Natural killer cell treated with Interleukin-12 subunit alpha and Interleukin-12 subunit beta and Interleukin-15 and Interleukin-18, amount 100 ng/mL, for 72 hours (primary cell): ENCODE measurements around the gene TNS4. TPM values are rescaled to one million over a fixed set of nuclear protein-coding genes. Genes with fewer than 3 reads are reported as not detected.

Experiments used
- ATAC-seq, 2 donors: fragments of 150-1000 bp; cut with Tn5 transposase in 1 of 2; sonication (Bioruptor Pico), chemical (Tn5 transposase) in 1 of 2; 2 replicates each; pipeline ENCODE4 v1.10.0; 2021
- DNase-seq: peaks from one replicate; pipeline ENCODE4 v3.0.0; 2022; ENCODE audit warnings: low spot score
- H3K27ac Mint-ChIP-seq, 2 donors: 1 replicate in 1 of 2; 2 replicates in 1 of 2; pipeline ENCODE4 v1.8.0; 2022; ENCODE audit warnings: mixed read lengths in 2 of 2, mild to moderate bottlenecking in 1 of 2, moderate library complexity in 1 of 2
- H3K27me3 Mint-ChIP-seq, 2 donors: 1 replicate in 1 of 2; 2 replicates in 1 of 2; pipeline ENCODE4 v1.8.0; 2022; ENCODE audit warnings: mixed read lengths in 2 of 2
- H3K36me3 Mint-ChIP-seq: one replicate; pipeline ENCODE4 v1.8.0; 2022; ENCODE audit warnings: mixed read lengths
- H3K4me1 Mint-ChIP-seq, 2 donors: 1 replicate in 1 of 2; 2 replicates in 1 of 2; pipeline ENCODE4 v1.8.0; 2022; ENCODE audit warnings: low read depth in 2 of 2, mixed read lengths in 2 of 2, mild to moderate bottlenecking in 1 of 2
- H3K4me3 Mint-ChIP-seq: one replicate; pipeline ENCODE4 v1.8.0; 2022; ENCODE audit warnings: mixed read lengths
- H3K9me3 Mint-ChIP-seq: 2 replicates; pipeline ENCODE4 v1.8.0; 2022; ENCODE audit warnings: mixed read lengths
- total RNA-seq, 2 donors: library from RNA; stranded (reverse); gene quantifications; one replicate each; pipeline ENCODE4 v1.2.3, GENCODE V29; 2022

Gene TNS4
- total RNA-seq, 2 donors from 2014 or later = 0.76 to 2.9 TPM

DNA sequence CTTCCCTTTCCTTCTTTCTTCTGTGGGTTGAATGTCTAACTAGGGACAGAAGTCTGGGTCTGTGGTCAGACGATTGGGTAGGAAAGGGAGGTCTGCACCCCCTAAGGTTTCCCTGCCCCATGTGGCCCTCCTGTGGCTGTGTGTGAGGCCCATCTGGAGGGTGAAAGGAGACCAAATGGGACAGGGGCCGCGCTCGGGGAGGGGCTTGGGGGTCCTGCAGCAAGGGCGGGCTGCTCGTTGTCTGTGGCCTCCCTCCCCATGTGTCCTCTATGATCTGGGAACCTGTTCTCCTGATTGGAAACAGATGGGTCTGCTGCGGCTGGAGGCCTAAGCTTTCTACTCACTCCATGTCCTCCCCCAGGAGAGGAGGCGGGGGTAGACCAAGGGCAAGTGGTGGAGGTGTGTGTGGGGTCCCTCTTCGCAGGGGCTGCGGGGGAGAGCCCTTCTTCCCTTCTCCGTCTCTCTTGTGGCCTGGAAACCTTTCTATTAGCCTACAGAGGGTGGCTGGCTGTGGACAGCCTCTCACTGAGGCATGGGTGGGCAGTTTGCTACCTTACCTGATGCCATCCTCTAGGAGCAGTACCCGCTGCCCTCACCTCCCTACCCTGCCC is 39.6 kb downstream of the TNS4 start:
- DNase-seq (no peak), ATAC-seq (no peak)
- Mint-ChIP-seq H3K27ac (no peak overlapping the region), H3K36me3 (no peaks in the 10 kb centered on the region), H3K9me3 (no peaks in the 10 kb centered on the region), H3K4me1 (no peaks in the 10 kb centered on the region), H3K27me3 (peaks cover 0 to 1% of the 10 kb centered on the region in 2 donors), H3K4me3 (no peak overlapping the region)

- H3K36me3 Mint-ChIP-seq = no peaks in the 10 kb centered on the region
- ATAC-seq (no peak), DNase-seq (no peak)
- no peak overlapping the region for H3K4me3 Mint-ChIP-seq
- H3K27me3 Mint-ChIP-seq = no peaks in the 10 kb centered on the region
- H3K4me1 Mint-ChIP-seq = no peaks in the 10 kb centered on the region
- no peak overlapping the region for H3K27ac Mint-ChIP-seq
- no peaks in the 10 kb centered on the region for H3K9me3 Mint-ChIP-seq
These were observed 40.3 kb downstream of the TNS4 start for GRCh38 chr17:40460968-40461731.

DNA sequence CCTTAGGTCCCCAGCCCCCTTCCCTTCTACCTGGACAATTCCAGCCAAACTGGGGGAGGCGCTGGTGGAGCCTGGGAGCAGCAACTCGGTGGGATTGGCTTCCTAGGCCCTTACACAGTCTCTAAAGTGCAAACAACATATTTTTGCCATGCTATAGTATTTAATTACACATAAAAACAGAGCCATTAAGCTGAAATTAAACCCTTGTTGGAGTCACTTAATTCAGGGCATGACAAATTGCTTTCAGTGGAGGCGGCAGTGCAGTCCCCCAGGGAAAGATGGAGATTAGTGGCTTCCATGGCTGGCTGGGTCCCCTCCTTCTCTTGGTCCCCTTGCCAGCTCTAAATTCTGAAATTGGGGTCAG is 40.8 kb downstream of the TNS4 start:
- no peak overlapping the region for H3K27ac Mint-ChIP-seq
- ATAC-seq = no peak
- H3K27me3 Mint-ChIP-seq = no peaks in the 10 kb centered on the region

DNA sequence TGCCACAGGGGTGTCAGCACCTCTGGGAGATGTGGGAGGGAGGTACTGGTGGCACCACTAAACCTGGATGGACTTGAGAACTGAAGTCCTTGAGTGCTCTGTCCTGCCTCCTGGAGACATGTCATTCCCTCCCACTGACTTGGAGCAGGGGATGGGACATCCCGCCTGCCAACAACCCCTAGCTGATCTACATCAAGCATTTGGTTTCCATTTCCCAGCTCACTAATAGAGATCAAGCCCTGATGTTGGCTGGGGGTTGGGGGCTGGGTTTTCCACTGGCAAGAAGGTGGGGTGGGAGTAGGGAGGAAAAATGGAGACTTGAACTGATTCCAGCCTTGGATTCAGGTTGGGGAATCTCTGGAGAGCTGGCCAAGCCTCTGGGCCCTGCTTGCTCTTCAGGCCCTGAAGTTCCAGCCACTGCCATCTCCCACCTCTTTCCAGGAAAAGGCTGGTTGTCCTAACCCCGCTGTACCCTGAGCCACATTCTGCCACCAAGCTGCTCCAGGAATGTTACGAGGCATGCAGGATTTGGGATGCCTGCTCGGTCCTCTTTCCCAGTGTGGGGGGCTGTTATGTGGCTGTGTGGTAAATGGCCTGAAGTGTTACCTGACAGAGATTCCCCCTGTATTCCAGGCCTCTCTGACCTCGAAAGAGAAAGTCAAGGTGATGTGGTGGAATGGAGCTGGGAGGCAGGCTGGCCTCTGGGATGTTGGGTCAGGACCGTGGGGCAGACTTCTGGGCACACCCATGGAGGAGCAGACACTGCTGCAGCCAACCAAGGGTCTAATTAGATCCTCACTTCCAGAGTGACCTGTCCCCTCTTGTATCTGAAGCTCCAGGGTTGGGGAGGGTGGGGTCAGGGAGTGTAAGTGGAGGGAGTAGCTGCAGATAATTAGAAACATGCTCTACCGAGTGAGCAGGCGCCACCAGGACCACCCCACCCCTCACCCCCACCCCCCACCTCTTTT is 41.5 kb downstream of the TNS4 start:
- no peaks in the 10 kb centered on the region for H3K9me3 Mint-ChIP-seq
- no peak overlapping the region for H3K4me3 Mint-ChIP-seq
- DNase-seq = no peak
- H3K36me3 Mint-ChIP-seq = no peaks in the 10 kb centered on the region
- no peak for ATAC-seq
- no peak overlapping the region for H3K27ac Mint-ChIP-seq
- H3K4me1 Mint-ChIP-seq = no peaks in the 10 kb centered on the region
- H3K27me3 Mint-ChIP-seq = no peaks in the 10 kb centered on the region

More for the DNA sequence above, 40.8 kb downstream of the TNS4 start:
- H3K36me3 Mint-ChIP-seq = no peaks in the 10 kb centered on the region
- no peak overlapping the region for H3K4me3 Mint-ChIP-seq
- no peak for DNase-seq
- H3K9me3 Mint-ChIP-seq = no peaks in the 10 kb centered on the region
- H3K4me1 Mint-ChIP-seq = no peaks in the 10 kb centered on the region

DNA sequence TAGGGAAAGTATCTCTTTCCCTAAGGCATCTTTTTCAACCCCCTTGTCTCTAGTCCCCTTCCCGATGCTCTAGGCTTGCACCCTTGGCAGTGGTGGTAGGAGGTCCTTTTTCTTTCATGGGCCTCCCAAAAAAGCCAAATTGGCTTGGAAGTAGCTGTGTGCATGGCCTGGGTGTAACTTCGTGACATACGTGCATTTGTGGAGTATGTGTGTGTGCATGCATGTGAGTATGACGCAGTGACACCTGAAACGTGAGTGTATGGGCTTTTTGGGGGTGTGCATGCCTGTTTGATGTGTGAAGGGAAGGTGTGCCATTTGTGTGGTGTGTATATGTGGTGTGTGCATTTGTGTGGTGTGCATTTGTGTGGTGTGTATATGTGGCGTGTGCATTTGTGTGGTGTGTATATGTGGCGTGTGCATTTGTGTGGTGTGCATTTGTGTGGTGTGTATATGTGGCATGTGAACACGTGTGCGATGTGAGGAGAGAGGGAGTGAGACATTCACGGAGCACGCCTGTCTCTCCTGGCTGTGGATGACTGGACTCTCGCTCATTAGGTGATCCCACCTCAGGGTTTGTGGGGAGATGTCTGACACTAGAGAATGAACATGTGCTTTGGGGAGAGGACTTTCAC is 42.5 kb downstream of the TNS4 start:
- Mint-ChIP-seq H3K9me3 (no peaks in the 10 kb centered on the region), H3K36me3 (no peaks in the 10 kb centered on the region), H3K4me3 (no peak overlapping the region), H3K27me3 (no peaks in the 10 kb centered on the region), H3K4me1 (no peaks in the 10 kb centered on the region), H3K27ac (no peak overlapping the region)
- ATAC-seq (no peak), DNase-seq (no peak)

DNA sequence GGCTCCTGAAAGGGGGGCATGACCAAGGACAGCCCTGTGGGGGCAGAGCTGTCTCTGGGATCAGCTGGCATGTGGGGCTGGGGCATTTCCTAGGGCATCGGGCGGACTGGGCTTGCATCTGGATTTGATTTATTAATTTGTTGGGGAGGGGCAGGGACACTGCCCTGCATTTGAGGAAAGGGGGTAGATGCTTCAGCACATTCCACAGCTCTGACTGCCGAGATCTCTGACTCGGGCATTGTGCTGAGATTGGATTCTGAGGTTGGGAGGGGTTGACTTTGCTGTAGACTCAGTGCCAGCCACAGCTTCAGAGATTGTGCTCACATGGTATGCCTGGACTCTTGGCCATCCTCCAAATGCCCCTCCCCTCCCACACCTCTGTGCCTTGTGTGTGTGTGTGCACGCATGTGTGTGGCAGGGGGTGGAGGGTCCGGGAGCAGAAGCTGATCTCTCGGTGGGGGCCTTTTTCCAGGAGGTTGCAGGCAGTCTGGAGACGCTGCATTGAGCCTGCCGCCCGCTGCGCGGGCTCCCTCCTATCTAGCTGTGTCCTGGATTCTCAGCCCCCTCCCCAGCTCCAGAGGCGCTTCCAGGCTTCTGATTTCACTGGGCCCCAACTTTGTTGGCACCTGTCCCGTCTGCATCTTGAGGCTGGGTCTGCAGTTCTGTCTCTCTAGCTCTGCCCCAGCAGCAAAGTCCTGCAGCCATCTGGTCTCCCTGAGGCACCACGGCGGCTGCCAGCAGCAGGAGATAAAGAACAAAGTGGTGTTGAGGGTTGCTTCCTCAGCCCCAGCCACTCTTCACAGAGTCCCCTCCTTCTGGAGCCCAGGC is 43.2 kb downstream of the TNS4 start:
- no peaks in the 10 kb centered on the region for H3K27me3 Mint-ChIP-seq
- H3K9me3 Mint-ChIP-seq = no peaks in the 10 kb centered on the region
- no peak for ATAC-seq
- H3K4me1 Mint-ChIP-seq = no peaks in the 10 kb centered on the region
- no peak overlapping the region for H3K4me3 Mint-ChIP-seq
- H3K36me3 Mint-ChIP-seq = no peaks in the 10 kb centered on the region
- no peak for DNase-seq
- H3K27ac Mint-ChIP-seq = no peak overlapping the region

DNA sequence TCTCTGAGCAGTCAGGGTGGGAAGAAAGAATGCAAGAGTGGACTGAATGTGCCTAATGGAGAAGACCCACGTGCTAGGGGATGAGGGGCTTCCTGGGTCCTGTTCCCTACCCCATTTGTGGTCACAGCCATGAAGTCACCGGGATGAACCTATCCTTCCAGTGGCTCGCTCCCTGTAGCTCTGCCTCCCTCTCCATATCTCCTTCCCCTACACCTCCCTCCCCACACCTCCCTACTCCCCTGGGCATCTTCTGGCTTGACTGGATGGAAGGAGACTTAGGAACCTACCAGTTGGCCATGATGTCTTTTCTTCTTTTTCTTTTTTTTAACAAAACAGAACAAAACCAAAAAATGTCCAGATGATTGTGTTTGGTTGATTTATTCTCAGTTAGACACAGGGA is 44.1 kb downstream of the TNS4 start:
- no peak for DNase-seq
- no peaks in the 10 kb centered on the region for H3K36me3 Mint-ChIP-seq
- no peaks in the 10 kb centered on the region for H3K4me1 Mint-ChIP-seq
- H3K4me3 Mint-ChIP-seq = no peak overlapping the region
- no peaks in the 10 kb centered on the region for H3K9me3 Mint-ChIP-seq
- ATAC-seq = no peak
- H3K27ac Mint-ChIP-seq = no peak overlapping the region
- no peaks in the 10 kb centered on the region for H3K27me3 Mint-ChIP-seq

- DNase-seq = no peak
- Mint-ChIP-seq H3K4me1 (no peaks in the 10 kb centered on the region), H3K9me3 (no peaks in the 10 kb centered on the region), H3K36me3 (no peaks in the 10 kb centered on the region), H3K27me3 (no peaks in the 10 kb centered on the region), H3K4me3 (no peak overlapping the region), H3K27ac (no peak overlapping the region)
- ATAC-seq = no peak
These were observed 44.9 kb downstream of the TNS4 start for GRCh38 chr17:40456396-40456951.

DNA sequence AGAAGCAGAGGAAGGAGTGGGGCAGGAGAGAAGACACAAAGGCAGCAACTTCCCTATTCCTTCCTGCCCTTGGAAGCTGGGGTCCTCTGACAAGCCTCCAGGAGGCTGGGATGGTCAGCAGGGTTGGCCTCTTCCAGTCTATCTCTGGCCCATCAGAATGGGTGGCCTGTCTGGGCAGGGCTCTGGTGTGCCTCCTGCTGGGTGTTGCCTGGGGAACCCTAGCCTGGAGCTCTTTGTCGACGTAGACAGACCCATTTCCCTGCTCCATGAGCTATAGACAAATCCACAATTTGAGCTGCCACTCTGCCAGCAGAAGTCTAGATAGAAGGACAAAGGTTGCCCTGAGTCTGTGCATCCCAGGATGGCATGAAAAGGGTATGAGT is 46.8 kb downstream of the TNS4 start:
- H3K9me3 Mint-ChIP-seq = no peaks in the 10 kb centered on the region
- H3K4me3 Mint-ChIP-seq = no peak overlapping the region
- H3K27me3 Mint-ChIP-seq = no peaks in the 10 kb centered on the region
- ATAC-seq (no peak), DNase-seq (no peak)
- H3K36me3 Mint-ChIP-seq = no peaks in the 10 kb centered on the region
- H3K4me1 Mint-ChIP-seq = no peaks in the 10 kb centered on the region
- H3K27ac Mint-ChIP-seq = no peak overlapping the region

DNA sequence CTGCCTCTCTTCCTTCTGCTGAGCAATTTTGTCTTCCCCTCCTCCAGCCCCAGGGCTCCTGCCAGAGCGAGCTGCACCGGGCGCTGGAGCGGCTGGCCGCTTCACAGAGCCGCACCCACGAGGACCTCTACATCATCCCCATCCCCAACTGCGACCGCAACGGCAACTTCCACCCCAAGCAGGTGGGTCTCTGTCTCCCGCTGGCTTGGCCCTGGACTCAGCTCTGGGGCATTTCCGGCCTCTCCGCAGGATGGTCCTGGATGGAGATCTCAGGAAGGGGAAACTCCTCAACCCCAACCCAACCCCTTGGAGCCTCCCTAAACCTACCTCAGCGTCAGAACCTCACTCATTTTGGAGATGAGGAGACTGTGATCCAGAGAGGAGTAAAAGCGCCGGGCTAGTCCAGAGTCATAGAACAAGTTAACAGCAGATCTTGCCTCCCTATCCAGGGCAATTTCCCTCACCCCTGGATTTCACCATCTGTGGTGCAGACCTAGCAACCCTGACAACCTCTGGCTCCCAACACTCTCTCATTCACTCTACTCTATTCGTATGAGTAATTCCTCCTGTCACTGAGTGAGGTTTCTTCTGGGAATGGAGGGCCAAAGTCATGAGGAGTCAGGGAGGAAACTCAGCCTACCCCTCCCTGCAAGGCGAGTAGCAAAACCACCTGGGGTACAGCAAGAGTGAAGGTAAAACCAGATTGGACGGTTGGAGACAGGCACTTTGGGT is 47.4 kb downstream of the TNS4 start:
- Mint-ChIP-seq H3K27me3 (no peaks in the 10 kb centered on the region), H3K4me3 (no peak overlapping the region), H3K36me3 (no peaks in the 10 kb centered on the region), H3K27ac (no peak overlapping the region), H3K9me3 (no peaks in the 10 kb centered on the region), H3K4me1 (no peaks in the 10 kb centered on the region)
- ATAC-seq (peak in 1 of 2 donors; percentile 15), DNase-seq (no peak)

DNA sequence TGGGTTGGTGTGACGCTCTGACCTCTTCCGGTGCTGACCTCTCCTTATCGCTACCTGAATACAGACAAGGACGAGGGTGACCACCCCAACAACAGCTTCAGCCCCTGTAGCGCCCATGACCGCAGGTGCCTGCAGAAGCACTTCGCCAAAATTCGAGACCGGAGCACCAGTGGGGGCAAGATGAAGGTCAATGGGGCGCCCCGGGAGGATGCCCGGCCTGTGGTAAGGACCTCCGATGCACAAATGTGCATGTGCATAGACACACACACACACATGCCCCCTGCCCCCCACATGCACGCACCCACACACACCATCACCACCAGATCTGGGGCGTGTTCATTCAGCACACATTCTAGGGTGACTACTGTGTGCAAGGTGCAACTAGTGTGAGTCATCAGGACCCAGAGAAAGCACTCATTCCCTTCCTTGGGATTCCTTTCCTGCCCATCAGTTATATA is 48.5 kb downstream of the TNS4 start:
- Mint-ChIP-seq H3K27me3 (peaks cover 5% of the 10 kb centered on the region in 2 donors), H3K27ac (no peak overlapping the region), H3K4me1 (peaks cover 6 to 7% of the 10 kb centered on the region in 2 donors), H3K9me3 (no peaks in the 10 kb centered on the region), H3K4me3 (no peak overlapping the region), H3K36me3 (no peaks in the 10 kb centered on the region)
- ATAC-seq = no peak
- DNase-seq = no peak

DNA sequence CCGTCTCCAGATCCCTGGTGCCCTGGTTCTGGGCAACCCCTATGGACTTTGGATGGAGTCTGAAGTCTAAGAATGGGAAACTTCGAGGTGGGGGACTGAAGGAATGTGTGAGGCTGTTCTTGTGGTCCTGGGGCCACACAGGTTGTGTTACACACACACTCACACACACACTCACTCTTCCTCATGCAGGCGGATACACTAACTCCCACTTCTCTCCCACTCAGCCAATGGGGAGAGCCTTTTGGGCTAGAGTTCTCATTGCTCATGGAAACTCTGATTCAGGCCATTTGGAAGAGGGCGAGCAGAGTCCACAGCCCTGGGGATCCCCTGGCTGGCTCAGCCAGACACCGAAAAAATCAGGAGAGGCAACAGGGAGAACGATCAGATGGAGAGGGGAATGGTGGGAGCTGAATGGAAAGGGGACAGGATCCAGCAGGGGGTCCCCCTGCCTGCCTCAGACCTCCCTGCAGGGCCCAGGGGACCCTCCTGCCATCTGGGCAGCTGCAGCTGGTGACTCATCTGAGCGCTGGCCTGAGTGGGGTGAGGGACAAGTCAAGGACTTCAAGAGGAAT is 49.1 kb downstream of the TNS4 start:
- Mint-ChIP-seq H3K27me3 (peaks cover 5 to 8% of the 10 kb centered on the region in 2 donors), H3K36me3 (no peaks in the 10 kb centered on the region), H3K4me1 (peaks cover 12 to 13% of the 10 kb centered on the region in 2 donors), H3K27ac (no peak overlapping the region), H3K4me3 (no peak overlapping the region), H3K9me3 (no peaks in the 10 kb centered on the region)
- ATAC-seq (no peak), DNase-seq (no peak)
